Kidney (tissue), 14 donors: ENCODE data around the gene UBA1. TPM values are rescaled to one million over a fixed set of nuclear protein-coding genes. Genes with fewer than 3 reads are reported as not detected.

Experiments
- DNase-seq, 5 donors: peaks; one replicate each; pipeline ENCODE4 v3.0.0-alpha.2; 2013 to 2020
- FAIRE-seq: peaks from 2 replicates; lab custom pipeline; 2012; peaks lifted over from hg19 to GRCh38; lab: Jason Lieb, UNC
- H3K27ac ChIP-seq, 2 donors: one replicate each; pipeline ENCODE4 v1.7.0; 2013; ENCODE audit warnings: low read depth in 2 of 2, low read length in 2 of 2, inconsistent platforms in 1 of 2
- H3K27me3 ChIP-seq: one replicate; pipeline ENCODE4 v1.7.1; 2013; ENCODE audit warnings: low read length, inconsistent platforms; ENCODE audit not compliant: control insufficient read depth, insufficient read depth
- H3K36me3 ChIP-seq, 3 donors: one replicate each; pipeline versions ENCODE4 v1.7.0 to v1.7.1; 2013; ENCODE audit warnings: low read length in 3 of 3, control low read depth in 1 of 3, inconsistent platforms in 1 of 3; ENCODE audit not compliant: insufficient read depth in 3 of 3, control insufficient read depth in 2 of 3
- H3K4me1 ChIP-seq, 3 donors: one replicate each; pipeline versions ENCODE4 v1.7.0 to v1.7.1; 2013; ENCODE audit warnings: low read length in 3 of 3, inconsistent platforms in 1 of 3, low read depth in 1 of 3; ENCODE audit not compliant: control insufficient read depth in 2 of 3, insufficient read depth in 2 of 3
- H3K4me3 ChIP-seq, 3 donors: one replicate each; pipeline versions ENCODE4 v1.7.0 to v1.8.1; 2013; ENCODE audit warnings: low read length in 3 of 3, control low read depth in 1 of 3, inconsistent platforms in 1 of 3
- H3K9ac ChIP-seq, 3 donors: one replicate each; pipeline versions ENCODE4 v1.7.0 to v1.7.1; 2013; ENCODE audit warnings: low read length in 3 of 3, control low read depth in 1 of 3, inconsistent platforms in 1 of 3
- H3K9me3 ChIP-seq, 3 donors: one replicate each; pipeline versions ENCODE4 v1.7.0 to v1.7.1; 2013; ENCODE audit warnings: low read length in 3 of 3, control low read depth in 1 of 3, inconsistent platforms in 1 of 3; ENCODE audit not compliant: control insufficient read depth in 2 of 3, insufficient read depth in 1 of 3
- CTCF ChIP-seq: IDR thresholded peaks from 3 replicates; pipeline ENCODE4 v1.5.1; 2012; ENCODE audit warnings: mild to moderate bottlenecking, moderate library complexity, borderline replicate concordance; ENCODE audit not compliant: insufficient read depth; ENCODE audit errors: extremely low read depth
- intact Hi-C: fragments of 100-400 bp; cut with DNase I; formaldehyde crosslinking; loops from one replicate; pipeline ENCODE4 v1.11.1; 2022
- polyA plus RNA-seq: library from polyadenylated mRNA; stranded (reverse); fragments of 350-450 nt; fragmentation: Illumina TruSeq; extraction: RNeasy Lipid Tissue Mini Kit (QIAGEN cat#74804); gene quantifications from one replicate; pipeline ENCODE4 v1.2.3, GENCODE V29; 2014; ENCODE audit warnings: low read depth, low replicate concordance; ENCODE audit not compliant: insufficient read depth
- total RNA-seq: library from RNA; stranded (reverse); fragmentation: NEBNext Ultra II Directional; extraction: Animal tissue kit (Norgen Biotek cat#: 25700); gene quantifications from one replicate; pipeline ENCODE4 v1.2.1, GENCODE V29; 2021
- donor health status: control.
- donor health status: control.
- donor health status: control.
- donor health status: control.
- donor health status: control.
- donor health status: DM: yes; HTN: yes; CAD: no.
- donor health status: Normal renal cell carcinoma (clear cell type).

UBA1 gene
- total and polyA plus RNA-seq, 2 donors from 2014 or later: 155 to 218 TPM

- no peak for TF ChIP-seq CTCF
- Histone ChIP-seq H3K9ac (no peak overlapping the region), H3K36me3 (no peaks in the 10 kb centered on the region), H3K27ac (no peak overlapping the region), H3K4me1 (no peaks in the 10 kb centered on the region), H3K27me3 (no peaks in the 10 kb centered on the region), H3K4me3 (no peak overlapping the region), H3K9me3 (no peaks in the 10 kb centered on the region)
- no peak for FAIRE-seq
- DNase-seq: no peak
- intact Hi-C loops: no loop called here
Observed at GRCh38 chrX:47156611-47157520, 36.8 kb upstream of the UBA1 start.

DNA sequence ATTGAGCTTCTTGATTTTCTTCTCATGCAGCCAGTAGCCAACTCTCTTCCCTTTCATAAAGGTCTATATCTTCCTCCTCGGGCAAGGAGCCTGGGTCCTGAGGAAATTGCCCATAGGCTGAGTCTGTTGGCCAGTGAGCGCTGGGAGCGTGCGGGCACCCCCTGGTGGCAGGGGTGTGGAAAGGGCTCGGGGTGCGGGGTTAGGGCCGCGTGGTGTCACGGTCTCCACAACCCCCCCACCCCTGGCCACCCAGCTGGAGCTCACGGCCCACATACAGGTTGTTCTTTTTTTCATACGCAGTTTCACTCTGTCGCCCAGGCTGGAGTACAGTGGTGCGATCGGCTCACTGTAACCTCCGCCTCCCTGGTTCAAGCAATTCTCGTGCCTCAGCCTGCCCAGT lies 35.5 kb upstream of the UBA1 start:
- Histone ChIP-seq H3K4me1 (no peaks in the 10 kb centered on the region), H3K36me3 (no peaks in the 10 kb centered on the region), H3K27ac (no peak overlapping the region), H3K4me3 (no peak overlapping the region), H3K27me3 (no peaks in the 10 kb centered on the region), H3K9ac (no peak overlapping the region), H3K9me3 (no peaks in the 10 kb centered on the region)
- intact Hi-C loops: no loop called here
- no peak for TF ChIP-seq CTCF
- FAIRE-seq: no peak
- no peak for DNase-seq

GRCh38 chrX:47158781-47159180 lies 34.8 kb upstream of the UBA1 start:
- FAIRE-seq (no peak), DNase-seq (no peak)
- intact Hi-C loops: no loop called here
- no peak for TF ChIP-seq CTCF
- Histone ChIP-seq H3K27ac (no peak overlapping the region), H3K36me3 (no peaks in the 10 kb centered on the region), H3K4me3 (no peak overlapping the region), H3K9ac (no peak overlapping the region), H3K9me3 (no peaks in the 10 kb centered on the region), H3K4me1 (no peaks in the 10 kb centered on the region), H3K27me3 (no peaks in the 10 kb centered on the region)
